A549 (cell line): ENCODE results near the gene NFE2L2. TPM values are rescaled to one million over a fixed set of nuclear protein-coding genes. Genes with fewer than 3 reads are reported as not detected.

Experiments
- ATAC-seq, 2 experiments: fragments of 200-7000 bp in 1 of 2; fragments of >200 bp in 1 of 2; cut with Nextera tagmentation in 1 of 2; cut with Tn5 transposase in 1 of 2; 3 replicates each; pipeline versions ENCODE4 v1.8.0 to v1.9.1; 2018 to 2020; ENCODE audit warnings: mild to moderate bottlenecking in 1 of 2, moderate library complexity in 1 of 2
- CTCF ChIA-PET: fragments of 300-600 bp; sonication (Branson Sonifier 250); formaldehyde crosslinking; extraction: SDS; loops from one replicate; lab custom pipeline; 2021; ENCODE audit warnings: antibody characterized with exemption, inconsistent platforms; lab: Yijun Ruan, JAX
- POLR2A ChIA-PET: fragments of 350-600 bp; formaldehyde crosslinking; extraction: SDS; loops from one replicate; lab custom pipeline; 2021; ENCODE audit warnings: antibody characterized with exemption, inconsistent platforms; lab: Yijun Ruan, JAX
- DNase-seq, 2 experiments: peaks; one replicate each; pipeline versions ENCODE4 v3.0.0 to v3.0.0-alpha.2; 2011 to 2016; ENCODE audit warnings: low read depth in 1 of 2, low spot score in 1 of 2
- FAIRE-seq: peaks from 2 replicates; lab custom pipeline; 2011; peaks lifted over from hg19 to GRCh38; lab: Jason Lieb, UNC
- H3K27ac ChIP-seq, 2 experiments: fragments of >200 bp; sonication (Bioruptor Twin); formaldehyde crosslinking; 3 replicates each; pipeline ENCODE4 v1.5.1; 2016 to 2017
- H3K4me1 ChIP-seq: fragments of >200 bp; sonication (Bioruptor Twin); formaldehyde crosslinking; 3 replicates; pipeline ENCODE4 v1.6.1; 2016
- H3K4me2 ChIP-seq: fragments of >200 bp; sonication (Bioruptor Twin); formaldehyde crosslinking; 3 replicates; pipeline ENCODE4 v1.6.1; 2016
- H3K4me3 ChIP-seq: fragments of >200 bp; sonication (Bioruptor Twin); formaldehyde crosslinking; 3 replicates; pipeline ENCODE4 v1.5.1; 2016
- H3K9me3 ChIP-seq: fragments of >200 bp; sonication (Bioruptor Twin); formaldehyde crosslinking; 3 replicates; pipeline ENCODE4 v1.6.1; 2016
- BHLHE40 ChIP-seq: IDR thresholded peaks from 2 replicates; pipeline ENCODE4 v1.6.1; 2012; ENCODE audit warnings: low read depth, low read length, inconsistent platforms
- CBX2 ChIP-seq: fragments of 200-600 bp; sonication (generic); IDR thresholded peaks from 2 replicates; pipeline ENCODE4 v1.6.1; 2016; ENCODE audit warnings: low read depth, mild to moderate bottlenecking, borderline replicate concordance
- CEBPB ChIP-seq, 2 experiments: fragments of >200 bp in 1 of 2; sonication (Bioruptor Twin) in 1 of 2; formaldehyde crosslinking in 1 of 2; IDR thresholded peaks; 2 replicates each; pipeline ENCODE4 v1.6.1; 2012 to 2016
- EP300 ChIP-seq, 2 experiments: fragments of >200 bp; sonication (Bioruptor Twin); formaldehyde crosslinking; IDR thresholded peaks; 2 replicates in 1 of 2; 3 replicates in 1 of 2; pipeline ENCODE4 v1.6.1; 2016 to 2017
- ESRRA ChIP-seq: fragments of 150-350 bp; IDR thresholded peaks from 2 replicates; pipeline ENCODE4 v1.6.1; 2014; ENCODE audit warnings: mild to moderate bottlenecking, low read length, borderline replicate concordance
- GATA3 ChIP-seq: IDR thresholded peaks from 2 replicates; pipeline ENCODE4 v1.6.1; 2012; ENCODE audit warnings: borderline replicate concordance
- HDAC2 ChIP-seq: fragments of 200-600 bp; sonication (generic); IDR thresholded peaks from 2 replicates; pipeline ENCODE4 v1.6.1; 2016
- HOXB13 ChIP-seq: fragments of 250-450 bp; sonication (Bioruptor Pico); IDR thresholded peaks from 2 replicates; pipeline ENCODE4 v1.5.0; 2020; ENCODE audit warnings: low read depth, mild to moderate bottlenecking, moderate library complexity
- JUN ChIP-seq, 2 experiments: fragments of >200 bp; sonication (Bioruptor Twin); formaldehyde crosslinking; IDR thresholded peaks; 2 replicates in 1 of 2; 3 replicates in 1 of 2; pipeline ENCODE4 v1.6.1; 2016 to 2017
- KDM1A ChIP-seq: fragments of 200-600 bp; sonication (generic); IDR thresholded peaks from 2 replicates; pipeline ENCODE4 v1.6.1; 2016; ENCODE audit warnings: low read depth, mild to moderate bottlenecking
- MAFK ChIP-seq: fragments of 450-650 bp; IDR thresholded peaks from 2 replicates; pipeline ENCODE4 v1.6.1; 2014; ENCODE audit not compliant: partially characterized antibody
- MYC ChIP-seq: IDR thresholded peaks from 2 replicates; pipeline ENCODE4 v1.6.1; 2012; ENCODE audit warnings: mild to moderate bottlenecking, inconsistent platforms, low read length, improper control_type of control experiment, borderline replicate concordance
- NFE2L2 ChIP-seq: fragments of 150-350 bp; conservative IDR thresholded peaks from 2 replicates; pipeline ENCODE4 v1.6.1; 2014; ENCODE audit warnings: low read length
- NPAS2 ChIP-seq: fragments of 250-450 bp; sonication (Bioruptor Pico); IDR thresholded peaks from 2 replicates; pipeline ENCODE4 v1.8.0; 2022; ENCODE audit warnings: mild to moderate bottlenecking, moderate library complexity, borderline replicate concordance
- POLR2AphosphoS2 ChIP-seq: conservative IDR thresholded peaks from 2 replicates; pipeline ENCODE4 v1.6.1; 2012; ENCODE audit warnings: low read length, improper control_type of control experiment, inconsistent platforms
- RFX5 ChIP-seq: fragments of 450-650 bp; IDR thresholded peaks from 2 replicates; pipeline ENCODE4 v1.7.1; 2014; ENCODE audit warnings: antibody characterized with exemption, mild to moderate bottlenecking, moderate library complexity
- SREBF2 ChIP-seq: fragments of 450-650 bp; IDR thresholded peaks from 2 replicates; pipeline ENCODE4 v1.6.1; 2014; ENCODE audit warnings: mild to moderate bottlenecking, moderate library complexity
- ZFP36 ChIP-seq: fragments of 450-650 bp; IDR thresholded peaks from 2 replicates; pipeline ENCODE4 v1.6.1; 2014; ENCODE audit warnings: borderline replicate concordance; ENCODE audit not compliant: partially characterized antibody
- ZNF302 ChIP-seq: fragments of 250-450 bp; sonication (Bioruptor Pico); IDR thresholded peaks from 2 replicates; pipeline ENCODE4 v1.9.0; 2021; ENCODE audit warnings: inconsistent platforms, mild to moderate bottlenecking, moderate library complexity
- ZSCAN20 ChIP-seq: fragments of 250-450 bp; sonication (Bioruptor Pico); IDR thresholded peaks from 2 replicates; pipeline ENCODE4 v1.8.0; 2022; ENCODE audit warnings: mild to moderate bottlenecking, moderate library complexity
- WGBS: methylation state at CpG from one replicate; pipeline ENCODE4 v1.1.6; 2017; ENCODE audit errors: missing lambda C conversion rate; 5-methylcytosine and 5-hydroxymethylcytosine counted together
- polyA plus RNA-seq, 4 experiments: library from polyadenylated mRNA; depleted of rRNA in 3 of 4; stranded (reverse); fragments of >200 nt; fragmentation: RNase III in 1 of 4; extraction: RNeasy Plus Mini Kit Qiagen cat#74134 plus additional on column Dnase treatment in 1 of 4; gene quantifications; 2 replicates in 3 of 4; 3 replicates in 1 of 4; pipeline ENCODE4 v1.2.3, GENCODE V29; 2011 to 2017
- TF ChIP-seq, protein P1 (sequence below): fragments of >200 bp; sonication (Bioruptor Twin); formaldehyde crosslinking; IDR thresholded peaks from 3 replicates; pipeline ENCODE4 v1.6.1; 2016
- TF ChIP-seq, protein P2 (sequence below): fragments of 150-350 bp; IDR thresholded peaks from 2 replicates; pipeline ENCODE4 v1.6.1; 2014; ENCODE audit warnings: low read depth, mild to moderate bottlenecking, low read length
- TF ChIP-seq, protein P3 (sequence below): fragments of 450-650 bp; IDR thresholded peaks from 2 replicates; pipeline ENCODE4 v1.6.1; 2014; ENCODE audit warnings: antibody characterized with exemption
- TF ChIP-seq, protein P4 (sequence below): fragments of 250-450 bp; sonication (Bioruptor Pico); IDR thresholded peaks from 2 replicates; pipeline ENCODE4 v1.5.0; 2021; ENCODE audit warnings: mild to moderate bottlenecking, moderate library complexity, borderline replicate concordance
- TF ChIP-seq, protein P5 (sequence below): IDR thresholded peaks from 2 replicates; pipeline ENCODE4 v1.6.1; 2012
- TF ChIP-seq, protein P6 (sequence below): fragments of >200 bp; sonication (Bioruptor Twin); formaldehyde crosslinking; IDR thresholded peaks from 2 replicates; pipeline ENCODE4 v1.6.1; 2016

The NFE2L2 gene
- polyA plus RNA-seq, 2 of the 4 experiments (the other 2 are of a cell fraction) = 65.8 to 146 TPM

DNA sequence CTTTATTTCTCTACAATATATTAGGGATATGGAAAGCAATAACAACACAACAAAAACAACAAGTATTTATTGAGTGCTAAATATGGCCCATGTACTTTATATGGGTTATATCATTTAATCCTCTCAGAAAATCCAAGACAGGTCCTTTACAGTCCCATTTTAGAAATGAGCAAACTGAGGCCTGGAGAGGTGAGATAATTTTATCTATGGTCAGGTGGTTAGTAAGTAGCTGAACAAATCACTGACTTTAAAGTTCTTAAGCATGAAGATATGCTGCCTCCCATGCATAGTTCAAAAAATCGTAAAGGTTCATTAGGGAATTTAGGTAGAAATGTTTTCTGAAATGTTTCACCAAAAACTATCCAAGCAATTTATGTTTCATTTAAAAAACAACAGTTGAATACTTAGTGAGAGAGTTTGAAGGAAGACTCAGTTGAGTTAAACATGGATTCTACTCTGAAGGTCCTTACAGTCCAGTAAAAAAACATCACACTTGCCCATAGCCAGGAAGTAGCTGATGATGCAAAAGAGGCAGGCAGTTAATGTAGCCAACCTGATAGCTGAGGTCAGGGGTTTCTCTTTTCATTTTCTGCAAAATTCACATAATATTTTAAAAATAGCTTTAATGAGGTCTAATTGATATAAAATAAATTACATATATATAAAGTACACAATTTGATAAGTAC is 7.6 kb upstream of the NFE2L2 start:
- peaks cover 91% of the 10 kb centered on the region for H3K4me1 ChIP-seq
- TF ChIP-seq HOXB13 (CRISPR knock-in tag) = no peak
- no peak for TF ChIP-seq MYC
- TF ChIP-seq POLR2AphosphoS2 = no peak
- TF ChIP-seq, protein P1, sequence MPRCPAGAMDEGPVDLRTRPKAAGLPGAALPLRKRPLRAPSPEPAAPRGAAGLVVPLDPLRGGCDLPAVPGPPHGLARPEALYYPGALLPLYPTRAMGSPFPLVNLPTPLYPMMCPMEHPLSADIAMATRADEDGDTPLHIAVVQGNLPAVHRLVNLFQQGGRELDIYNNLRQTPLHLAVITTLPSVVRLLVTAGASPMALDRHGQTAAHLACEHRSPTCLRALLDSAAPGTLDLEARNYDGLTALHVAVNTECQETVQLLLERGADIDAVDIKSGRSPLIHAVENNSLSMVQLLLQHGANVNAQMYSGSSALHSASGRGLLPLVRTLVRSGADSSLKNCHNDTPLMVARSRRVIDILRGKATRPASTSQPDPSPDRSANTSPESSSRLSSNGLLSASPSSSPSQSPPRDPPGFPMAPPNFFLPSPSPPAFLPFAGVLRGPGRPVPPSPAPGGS = no peak
- TF ChIP-seq BHLHE40 = no peak
- no peak; the same call in 1 of the 2 replicates for TF ChIP-seq HDAC2
- TF ChIP-seq NPAS2 (CRISPR knock-in tag) = no peak
- TF ChIP-seq, protein P2, sequence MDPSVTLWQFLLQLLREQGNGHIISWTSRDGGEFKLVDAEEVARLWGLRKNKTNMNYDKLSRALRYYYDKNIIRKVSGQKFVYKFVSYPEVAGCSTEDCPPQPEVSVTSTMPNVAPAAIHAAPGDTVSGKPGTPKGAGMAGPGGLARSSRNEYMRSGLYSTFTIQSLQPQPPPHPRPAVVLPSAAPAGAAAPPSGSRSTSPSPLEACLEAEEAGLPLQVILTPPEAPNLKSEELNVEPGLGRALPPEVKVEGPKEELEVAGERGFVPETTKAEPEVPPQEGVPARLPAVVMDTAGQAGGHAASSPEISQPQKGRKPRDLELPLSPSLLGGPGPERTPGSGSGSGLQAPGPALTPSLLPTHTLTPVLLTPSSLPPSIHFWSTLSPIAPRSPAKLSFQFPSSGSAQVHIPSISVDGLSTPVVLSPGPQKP = no peak
- TF ChIP-seq, protein P3, sequence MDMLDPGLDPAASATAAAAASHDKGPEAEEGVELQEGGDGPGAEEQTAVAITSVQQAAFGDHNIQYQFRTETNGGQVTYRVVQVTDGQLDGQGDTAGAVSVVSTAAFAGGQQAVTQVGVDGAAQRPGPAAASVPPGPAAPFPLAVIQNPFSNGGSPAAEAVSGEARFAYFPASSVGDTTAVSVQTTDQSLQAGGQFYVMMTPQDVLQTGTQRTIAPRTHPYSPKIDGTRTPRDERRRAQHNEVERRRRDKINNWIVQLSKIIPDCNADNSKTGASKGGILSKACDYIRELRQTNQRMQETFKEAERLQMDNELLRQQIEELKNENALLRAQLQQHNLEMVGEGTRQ = no peak
- no peak for TF ChIP-seq ESRRA
- TF ChIP-seq, protein P4, sequence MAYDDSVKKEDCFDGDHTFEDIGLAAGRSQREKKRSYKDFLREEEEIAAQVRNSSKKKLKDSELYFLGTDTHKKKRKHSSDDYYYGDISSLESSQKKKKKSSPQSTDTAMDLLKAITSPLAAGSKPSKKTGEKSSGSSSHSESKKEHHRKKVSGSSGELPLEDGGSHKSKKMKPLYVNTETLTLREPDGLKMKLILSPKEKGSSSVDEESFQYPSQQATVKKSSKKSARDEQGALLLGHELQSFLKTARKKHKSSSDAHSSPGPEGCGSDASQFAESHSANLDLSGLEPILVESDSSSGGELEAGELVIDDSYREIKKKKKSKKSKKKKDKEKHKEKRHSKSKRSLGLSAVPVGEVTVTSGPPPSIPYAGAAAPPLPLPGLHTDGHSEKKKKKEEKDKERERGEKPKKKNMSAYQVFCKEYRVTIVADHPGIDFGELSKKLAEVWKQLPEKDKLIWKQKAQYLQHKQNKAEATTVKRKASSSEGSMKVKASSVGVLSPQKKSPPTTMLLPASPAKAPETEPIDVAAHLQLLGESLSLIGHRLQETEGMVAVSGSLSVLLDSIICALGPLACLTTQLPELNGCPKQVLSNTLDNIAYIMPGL (CRISPR knock-in tag) = no peak
- no peak for TF ChIP-seq RFX5
- TF ChIP-seq, protein P5, sequence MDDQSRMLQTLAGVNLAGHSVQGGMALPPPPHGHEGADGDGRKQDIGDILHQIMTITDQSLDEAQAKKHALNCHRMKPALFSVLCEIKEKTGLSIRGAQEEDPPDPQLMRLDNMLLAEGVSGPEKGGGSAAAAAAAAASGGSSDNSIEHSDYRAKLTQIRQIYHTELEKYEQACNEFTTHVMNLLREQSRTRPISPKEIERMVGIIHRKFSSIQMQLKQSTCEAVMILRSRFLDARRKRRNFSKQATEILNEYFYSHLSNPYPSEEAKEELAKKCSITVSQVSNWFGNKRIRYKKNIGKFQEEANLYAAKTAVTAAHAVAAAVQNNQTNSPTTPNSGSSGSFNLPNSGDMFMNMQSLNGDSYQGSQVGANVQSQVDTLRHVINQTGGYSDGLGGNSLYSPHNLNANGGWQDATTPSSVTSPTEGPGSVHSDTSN = no peak
- TF ChIP-seq KDM1A = 0 out of 2 replicates have a peak, but pooled peaks have one; percentile 55
- TF ChIP-seq ZNF302 (CRISPR knock-in tag) = no peak
- no peak for TF ChIP-seq ZSCAN20
- peak in 1 of 2 experiments; percentile 16; a peak in 1 of 4 replicates for TF ChIP-seq CEBPB (IDR thresholded peaks at IDR 0.05)
- TF ChIP-seq, protein P6, sequence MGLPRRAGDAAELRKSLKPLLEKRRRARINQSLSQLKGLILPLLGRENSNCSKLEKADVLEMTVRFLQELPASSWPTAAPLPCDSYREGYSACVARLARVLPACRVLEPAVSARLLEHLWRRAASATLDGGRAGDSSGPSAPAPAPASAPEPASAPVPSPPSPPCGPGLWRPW = no peak
- TF ChIP-seq SREBF2 = no peak
- TF ChIP-seq EP300 (IDR thresholded peaks at IDR 0.05) = no peak
- no peak for TF ChIP-seq GATA3
- no peak for TF ChIP-seq ZFP36
- no peak for TF ChIP-seq NFE2L2
- TF ChIP-seq CBX2 = no peak
- peak; percentile 40 for TF ChIP-seq MAFK
- no peak for TF ChIP-seq JUN (IDR thresholded peaks at IDR 0.05)
- TF ChIP-seq, all 56 proteins: peak for 3
- FAIRE-seq (no peak), DNase-seq (no peak), ATAC-seq (peak in 1 of 2 experiments; percentile 29; a peak in 1 of 6 replicates)
- 85% methylated on average over 1 of the region's 1 CpG for WGBS
- no peaks in the 10 kb centered on the region for H3K9me3 ChIP-seq
- CTCF ChIA-PET = interaction anchor here (0.9 to 12.5 kb wide), 5 partner anchors 8 to 108 kb away, joined by 4 to 123 read pairs (median 6); partner anchors contain the start of gene NFE2L2
- peak overlapping the region; percentile 97 for H3K4me2 ChIP-seq
- no peak overlapping the region for H3K4me3 ChIP-seq
- peak overlapping the region; percentile 73 to 75 for H3K27ac ChIP-seq
- POLR2A ChIA-PET = interaction anchor here (1.2 to 2.8 kb wide), 2 partner anchors 7 to 9 kb away, joined by 3 to 16 read pairs; partner anchors contain the start of gene NFE2L2
